A549 (cell line): ENCODE measurements around the gene CHD1L. TPM values are rescaled to one million over a fixed set of nuclear protein-coding genes. Genes with fewer than 3 reads are reported as not detected.
"Not testable (repeated sequence)": the region's sequence is repeated elsewhere in the genome, so short reads cannot be mapped to it uniquely, and the experiment has no call there.

Source experiments
- ATAC-seq, 2 experiments: fragments of 200-7000 bp in 1 of 2; fragments of >200 bp in 1 of 2; cut with Nextera tagmentation in 1 of 2; cut with Tn5 transposase in 1 of 2; 3 replicates each; pipeline versions ENCODE4 v1.8.0 to v1.9.1; 2018 to 2020; ENCODE audit warnings: mild to moderate bottlenecking in 1 of 2, moderate library complexity in 1 of 2
- CTCF ChIA-PET: fragments of 300-600 bp; sonication (Branson Sonifier 250); formaldehyde crosslinking; extraction: SDS; loops from one replicate; lab custom pipeline; 2021; ENCODE audit warnings: antibody characterized with exemption, inconsistent platforms; lab: Yijun Ruan, JAX
- POLR2A ChIA-PET: fragments of 350-600 bp; formaldehyde crosslinking; extraction: SDS; loops from one replicate; lab custom pipeline; 2021; ENCODE audit warnings: antibody characterized with exemption, inconsistent platforms; lab: Yijun Ruan, JAX
- DNase-seq, 2 experiments: peaks; one replicate each; pipeline versions ENCODE4 v3.0.0 to v3.0.0-alpha.2; 2011 to 2016; ENCODE audit warnings: low read depth in 1 of 2, low spot score in 1 of 2
- FAIRE-seq: peaks from 2 replicates; lab custom pipeline; 2011; peaks lifted over from hg19 to GRCh38; lab: Jason Lieb, UNC
- H3K27ac ChIP-seq, 2 experiments: fragments of >200 bp; sonication (Bioruptor Twin); formaldehyde crosslinking; 3 replicates each; pipeline ENCODE4 v1.5.1; 2016 to 2017
- H3K4me1 ChIP-seq: fragments of >200 bp; sonication (Bioruptor Twin); formaldehyde crosslinking; 3 replicates; pipeline ENCODE4 v1.6.1; 2016
- H3K4me2 ChIP-seq: fragments of >200 bp; sonication (Bioruptor Twin); formaldehyde crosslinking; 3 replicates; pipeline ENCODE4 v1.6.1; 2016
- H3K4me3 ChIP-seq: fragments of >200 bp; sonication (Bioruptor Twin); formaldehyde crosslinking; 3 replicates; pipeline ENCODE4 v1.5.1; 2016
- H3K9me3 ChIP-seq: fragments of >200 bp; sonication (Bioruptor Twin); formaldehyde crosslinking; 3 replicates; pipeline ENCODE4 v1.6.1; 2016
- CBX2 ChIP-seq: fragments of 200-600 bp; sonication (generic); IDR thresholded peaks from 2 replicates; pipeline ENCODE4 v1.6.1; 2016; ENCODE audit warnings: low read depth, mild to moderate bottlenecking, borderline replicate concordance
- CHD2 ChIP-seq: fragments of 150-350 bp; IDR thresholded peaks from 2 replicates; pipeline ENCODE4 v1.6.1; 2014; ENCODE audit warnings: low read length; ENCODE audit not compliant: partially characterized antibody
- CTCF ChIP-seq: fragments of >200 bp; sonication (Bioruptor Twin); formaldehyde crosslinking; IDR thresholded peaks from 3 replicates; pipeline ENCODE4 v1.5.1; 2016
- EHF ChIP-seq: fragments of 250-450 bp; sonication (Bioruptor Pico); IDR thresholded peaks from 2 replicates; pipeline ENCODE4 v1.5.0; 2020; ENCODE audit warnings: mild to moderate bottlenecking
- ESRRA ChIP-seq: fragments of 150-350 bp; IDR thresholded peaks from 2 replicates; pipeline ENCODE4 v1.6.1; 2014; ENCODE audit warnings: mild to moderate bottlenecking, low read length, borderline replicate concordance
- FOSL2 ChIP-seq, 2 experiments: fragments of 450-650 bp in 1 of 2; fragments of >200 bp in 1 of 2; sonication (Bioruptor Twin) in 1 of 2; formaldehyde crosslinking; IDR thresholded peaks; 2 replicates each; pipeline versions ENCODE4 v1.5.0 to v1.6.1; 2016 to 2020; ENCODE audit warnings: mild to moderate bottlenecking in 1 of 2, moderate library complexity in 1 of 2
- HEYL ChIP-seq: fragments of 250-450 bp; sonication (Bioruptor Pico); IDR thresholded peaks from 2 replicates; pipeline ENCODE4 v1.8.0; 2021; ENCODE audit warnings: mild to moderate bottlenecking, moderate library complexity
- JUN ChIP-seq, 2 experiments: fragments of >200 bp; sonication (Bioruptor Twin); formaldehyde crosslinking; IDR thresholded peaks; 2 replicates in 1 of 2; 3 replicates in 1 of 2; pipeline ENCODE4 v1.6.1; 2016 to 2017
- JUNB ChIP-seq: fragments of >200 bp; sonication (Bioruptor Twin); formaldehyde crosslinking; IDR thresholded peaks from 2 replicates; pipeline ENCODE4 v1.6.1; 2016
- MAFK ChIP-seq: fragments of 450-650 bp; IDR thresholded peaks from 2 replicates; pipeline ENCODE4 v1.6.1; 2014; ENCODE audit not compliant: partially characterized antibody
- NFE2L2 ChIP-seq: fragments of 150-350 bp; conservative IDR thresholded peaks from 2 replicates; pipeline ENCODE4 v1.6.1; 2014; ENCODE audit warnings: low read length
- NR3C1 ChIP-seq: fragments of >200 bp; sonication (Bioruptor Twin); formaldehyde crosslinking; IDR thresholded peaks from 3 replicates; pipeline ENCODE4 v1.6.1; 2017
- PBX3 ChIP-seq: IDR thresholded peaks from 2 replicates; pipeline ENCODE4 v1.6.1; 2012
- SREBF2 ChIP-seq: fragments of 450-650 bp; IDR thresholded peaks from 2 replicates; pipeline ENCODE4 v1.6.1; 2014; ENCODE audit warnings: mild to moderate bottlenecking, moderate library complexity
- USF2 ChIP-seq: fragments of 450-650 bp; IDR thresholded peaks from 2 replicates; pipeline ENCODE4 v1.6.1; 2014; ENCODE audit warnings: antibody characterized with exemption
- WGBS: methylation state at CpG from one replicate; pipeline ENCODE4 v1.1.6; 2017; ENCODE audit errors: missing lambda C conversion rate; 5-methylcytosine and 5-hydroxymethylcytosine counted together
- polyA plus RNA-seq, 4 experiments: library from polyadenylated mRNA; depleted of rRNA in 3 of 4; stranded (reverse); fragments of >200 nt; fragmentation: RNase III in 1 of 4; extraction: RNeasy Plus Mini Kit Qiagen cat#74134 plus additional on column Dnase treatment in 1 of 4; gene quantifications; 2 replicates in 3 of 4; 3 replicates in 1 of 4; pipeline ENCODE4 v1.2.3, GENCODE V29; 2011 to 2017

CHD1L gene
- polyA plus RNA-seq, 2 of the 4 experiments (the other 2 are of a cell fraction) = 37.0 to 61.2 TPM

GRCh38 chr1:147238053-147238902 lies 4.2 kb upstream of the CHD1L start (continued):
- TF ChIP-seq CTCF (no peak), EHF (CRISPR knock-in tag) (no peak), SREBF2 (no peak)

- Histone ChIP-seq H3K4me2 (peak overlapping the region; percentile 67; the same call in 2 of the 3 replicates), H3K9me3 (no peaks in the 10 kb centered on the region), H3K27ac (peak overlapping the region; percentile 49 to 50), H3K4me1 (peaks cover 44% of the 10 kb centered on the region), H3K4me3 (no peak overlapping the region)
- no peak for ATAC-seq
- POLR2A ChIA-PET = no interaction called here
- no peak for FAIRE-seq
- 73% methylated on average over 11 of the region's 11 CpGs for WGBS
- TF ChIP-seq HEYL (CRISPR knock-in tag) = no peak
- TF ChIP-seq CTCF = no peak
- TF ChIP-seq CBX2 = no peak
- no peak for TF ChIP-seq NFE2L2
- no peak for TF ChIP-seq SREBF2
- no peak for TF ChIP-seq JUNB
- no peak for TF ChIP-seq FOSL2 (IDR thresholded peaks at IDR 0.05)
- TF ChIP-seq FOSL2 (CRISPR knock-in tag; IDR thresholded peaks at IDR 0.05) = no peak
- no peak for TF ChIP-seq CHD2
- TF ChIP-seq ESRRA = no peak
- TF ChIP-seq USF2 = no peak
- TF ChIP-seq JUN (IDR thresholded peaks at IDR 0.05) = no peak
- TF ChIP-seq MAFK = no peak
- TF ChIP-seq PBX3 = no peak
- TF ChIP-seq NR3C1 = no peak
- CTCF ChIA-PET = interaction anchor here (0.8 to 2.6 kb wide), 2 partner anchors 14 to 66 kb away, joined by 3 to 12 read pairs; partner anchors contain the start of gene FMO5
- no peak for DNase-seq
Observed at GRCh38 chr1:147238925-147239820, 3.3 kb upstream of the CHD1L start.

GRCh38 chr1:147240131-147240721 lies 2.3 kb upstream of the CHD1L start:
- Histone ChIP-seq H3K4me1 (peaks cover 50% of the 10 kb centered on the region), H3K27ac (peak overlapping the region in 1 of 2 experiments; percentile 11; a peak in 2 of 6 replicates), H3K4me2 (0 out of 3 replicates have a peak overlapping the region, but pooled peaks have one; percentile 67)
- FAIRE-seq, POLR2A ChIA-PET, DNase-seq, H3K9me3 ChIP-seq, ATAC-seq, H3K4me3 ChIP-seq: not testable (repeated sequence)
- CTCF ChIA-PET = interaction anchor here (0.8 kb wide), 1 partner anchor 15 kb away, joined by 3 read pairs; the partner anchor contains the start of gene FMO5
- WGBS = 86% methylated on average over 5 of the region's 5 CpGs
